Measurements from ENCODE around the gene GFER.
"Not testable (repeated sequence)": the region's sequence is repeated elsewhere in the genome, so short reads cannot be mapped to it uniquely, and the experiment has no call there.

Gene GFER

GRCh38 chr16:2028620-2029220 is 44.7 kb downstream of the GFER start:
- no peak for DNase-seq

DNA sequence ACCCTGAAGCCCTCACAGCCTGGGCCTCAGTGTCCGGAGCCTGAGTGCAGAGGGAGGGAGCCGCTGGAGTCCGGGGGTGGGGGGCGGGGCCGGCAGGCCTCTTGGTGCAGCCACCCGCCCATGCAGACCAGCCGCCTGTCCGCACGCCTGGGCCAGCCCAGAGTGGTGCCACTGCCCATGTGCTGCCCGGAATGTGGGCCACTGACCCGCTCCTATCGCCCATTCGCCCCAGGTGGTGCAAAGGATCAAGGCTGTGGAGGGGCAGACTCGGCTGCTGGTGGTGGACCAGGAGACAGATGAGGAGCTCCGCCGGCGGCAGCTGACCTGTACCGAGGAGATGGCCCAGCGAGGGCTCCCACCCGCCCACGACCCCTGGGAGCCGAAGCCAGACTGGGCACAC is 45.4 kb downstream of the GFER start:
- no peak for DNase-seq

- no peak for DNase-seq
Measured at GRCh38 chr16:2030036-2030435, 46.0 kb downstream of the GFER start.

DNA sequence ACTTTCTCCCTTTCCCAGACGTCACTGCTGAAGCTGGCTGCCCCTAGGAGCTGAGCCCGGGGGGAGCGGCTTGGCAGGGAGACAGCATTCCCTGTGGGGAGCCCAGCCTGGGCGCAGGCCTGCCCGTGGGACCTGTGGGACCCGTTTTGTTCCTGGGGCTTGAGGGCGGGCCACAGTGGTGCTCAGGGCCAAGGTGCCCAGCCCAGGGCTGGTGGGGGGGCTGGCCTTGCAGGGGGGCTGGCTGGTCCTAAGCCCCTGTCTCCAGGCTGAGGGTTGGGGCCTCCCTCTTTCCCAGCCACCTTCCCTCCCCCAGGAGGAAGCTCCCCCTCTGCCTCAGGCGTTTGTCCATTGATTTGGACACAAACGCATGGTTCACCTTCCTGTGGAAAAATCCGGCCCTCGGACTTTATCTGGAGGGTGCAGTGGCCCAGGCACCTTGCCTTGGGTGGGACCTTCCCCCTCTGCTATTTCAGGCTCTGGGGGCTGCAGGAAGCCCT is 47.1 kb downstream of the GFER start:
- no peak for DNase-seq

DNA sequence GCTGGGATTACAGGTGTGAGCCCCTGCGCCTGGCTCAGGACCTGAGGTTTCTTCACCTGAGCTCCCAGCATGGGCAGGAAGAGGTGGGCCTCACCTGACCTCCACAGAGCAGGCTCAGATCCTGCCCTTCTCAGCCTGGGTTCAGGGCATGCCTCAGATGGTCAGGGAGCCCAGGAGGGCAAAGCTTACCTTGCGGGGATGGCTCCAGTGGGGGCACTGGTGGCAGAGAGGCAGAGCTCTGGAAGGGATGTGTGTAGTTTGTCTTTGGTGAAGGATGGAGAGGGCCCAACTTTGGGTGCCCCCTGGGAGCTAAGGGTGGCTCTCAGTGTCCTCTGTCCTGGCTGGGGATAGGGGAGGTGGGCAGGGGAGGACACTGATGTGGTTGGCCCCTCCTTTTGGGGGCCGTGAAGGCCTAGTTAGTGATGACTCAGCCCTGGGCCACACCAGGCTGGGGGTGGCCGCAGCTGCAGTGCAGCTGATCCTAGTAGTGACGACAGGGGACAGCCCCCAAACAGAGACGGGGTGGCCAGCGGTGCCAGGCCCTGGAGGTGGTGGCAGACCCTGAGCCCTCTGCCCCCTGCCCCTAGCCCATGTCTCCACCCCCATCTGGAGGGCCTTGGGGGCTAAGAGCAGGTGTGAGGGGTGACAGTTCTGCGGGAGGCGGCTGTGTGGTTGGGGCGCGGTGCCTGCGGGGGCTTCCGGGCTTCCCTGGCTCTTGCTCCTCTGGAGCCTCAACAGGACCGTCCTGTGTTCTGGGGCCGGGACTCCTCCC is 48.5 kb downstream of the GFER start:
- DNase-seq = no peak

GRCh38 chr16:2033057-2033908 is 49.3 kb downstream of the GFER start:
- DNase-seq = no peak

DNA sequence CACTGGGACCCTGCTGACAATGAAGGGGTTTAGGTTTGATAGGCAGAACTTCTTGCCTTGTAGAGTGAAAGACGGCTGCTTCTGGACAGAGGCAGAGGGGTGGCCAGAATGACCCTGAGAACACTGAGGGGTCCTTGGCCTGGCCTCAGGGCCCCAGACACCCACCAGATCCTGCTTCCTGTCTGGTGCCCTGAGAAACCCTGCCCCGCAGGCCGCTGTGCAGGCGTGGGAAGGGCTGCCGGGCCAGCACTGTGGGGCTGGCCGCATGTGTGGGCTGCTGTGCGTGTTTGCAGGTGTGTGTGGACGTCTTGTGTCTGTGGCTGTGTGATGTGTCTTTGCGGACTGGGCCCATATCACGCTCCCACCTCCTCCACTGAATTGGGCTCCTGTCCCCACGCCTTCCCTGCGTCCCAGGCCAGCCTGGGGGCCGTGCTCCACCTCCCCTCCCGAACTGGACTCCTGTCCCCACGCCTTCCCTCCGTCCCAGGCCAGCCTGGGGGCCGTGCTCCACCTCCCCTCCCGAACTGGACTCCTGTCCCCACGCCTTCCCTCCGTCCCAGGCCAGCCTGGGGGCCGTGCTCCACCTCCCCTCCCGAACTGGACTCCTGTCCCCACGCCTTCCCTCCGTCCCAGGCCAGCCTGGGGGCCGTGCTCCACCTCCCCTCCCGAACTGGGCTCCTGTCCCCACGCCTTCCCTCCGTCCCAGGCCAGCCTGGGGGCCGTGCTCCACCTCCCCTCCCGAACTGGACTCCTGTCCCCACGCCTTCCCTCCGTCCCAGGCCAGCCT is 50.1 kb downstream of the GFER start:
- DNase-seq = not testable (repeated sequence)

DNA sequence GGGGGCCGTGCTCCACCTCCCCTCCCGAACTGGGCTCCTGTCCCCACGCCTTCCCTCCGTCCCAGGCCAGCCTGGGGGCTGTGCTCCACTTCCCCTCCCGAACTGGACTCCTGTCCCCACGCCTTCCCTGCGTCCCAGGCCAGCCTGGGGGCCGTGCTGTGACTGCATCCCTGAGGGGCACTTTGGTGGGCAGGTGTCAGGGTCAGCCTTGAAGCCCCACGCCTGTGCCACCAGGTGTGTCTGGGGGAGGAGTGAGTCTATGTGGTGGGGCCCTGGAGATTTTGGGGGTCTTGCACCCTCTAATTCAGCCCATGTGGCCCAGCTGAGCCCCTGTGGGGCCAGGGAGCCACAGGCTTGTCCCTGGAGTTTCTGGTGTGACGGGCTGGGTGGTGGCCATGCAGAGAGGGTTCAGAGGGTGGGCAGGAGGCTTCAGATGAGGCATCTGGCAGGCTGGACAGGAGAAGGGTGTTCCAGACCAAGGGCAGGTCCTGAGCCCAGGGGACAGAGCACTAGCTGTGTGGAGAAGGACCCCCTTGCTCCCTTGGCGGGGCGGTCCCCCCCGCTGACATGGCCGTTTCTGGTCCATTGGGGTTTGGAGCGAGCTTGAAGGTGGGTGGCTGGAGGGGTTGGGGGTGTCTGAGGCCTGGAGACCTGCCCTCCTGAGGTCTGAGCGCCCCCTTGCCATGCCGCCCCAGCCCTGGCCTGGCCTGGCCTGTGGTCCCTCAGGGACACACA is 50.9 kb downstream of the GFER start:
- DNase-seq = no peak

DNA sequence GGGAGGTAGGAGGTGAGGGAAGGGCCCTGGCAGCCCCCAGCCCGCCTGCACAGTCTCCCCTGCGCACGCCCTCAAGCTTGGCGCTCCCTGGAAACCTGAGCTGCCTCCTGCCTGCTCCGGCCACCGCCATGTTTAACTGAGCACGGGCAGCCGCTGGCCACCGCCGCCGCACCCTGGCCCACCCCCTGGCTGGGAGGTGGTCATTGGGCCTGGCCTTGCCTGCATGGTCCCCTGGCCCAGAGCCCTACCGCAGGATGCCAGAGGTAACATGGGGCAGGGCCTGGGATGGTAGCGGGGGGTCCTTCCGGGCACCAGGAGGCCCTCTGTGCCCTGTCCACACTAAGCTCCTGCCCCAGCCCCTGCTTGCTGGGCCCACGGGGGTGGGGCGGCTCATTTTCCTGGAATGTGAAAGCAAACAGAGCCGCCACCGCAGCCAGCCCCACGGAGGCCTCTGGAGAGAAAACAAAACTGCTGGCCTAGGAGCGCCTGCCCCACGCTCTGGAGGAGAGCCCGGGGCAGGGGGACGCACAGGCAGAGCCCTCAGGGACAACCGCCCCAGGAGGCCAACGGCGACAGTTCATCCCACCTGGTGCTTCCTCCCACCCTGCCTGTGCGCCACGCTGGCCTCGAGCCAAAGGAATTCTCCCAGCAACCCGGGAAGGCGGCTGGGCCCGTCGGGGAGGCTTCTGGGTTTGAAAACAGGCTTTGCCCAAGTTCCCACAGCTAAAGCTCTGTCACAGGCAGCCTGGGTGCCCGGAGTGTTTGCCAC is 51.6 kb downstream of the GFER start:
- DNase-seq = no peak

- DNase-seq = no peak
Measured at GRCh38 chr16:2036200-2036966, 52.4 kb downstream of the GFER start.

DNA sequence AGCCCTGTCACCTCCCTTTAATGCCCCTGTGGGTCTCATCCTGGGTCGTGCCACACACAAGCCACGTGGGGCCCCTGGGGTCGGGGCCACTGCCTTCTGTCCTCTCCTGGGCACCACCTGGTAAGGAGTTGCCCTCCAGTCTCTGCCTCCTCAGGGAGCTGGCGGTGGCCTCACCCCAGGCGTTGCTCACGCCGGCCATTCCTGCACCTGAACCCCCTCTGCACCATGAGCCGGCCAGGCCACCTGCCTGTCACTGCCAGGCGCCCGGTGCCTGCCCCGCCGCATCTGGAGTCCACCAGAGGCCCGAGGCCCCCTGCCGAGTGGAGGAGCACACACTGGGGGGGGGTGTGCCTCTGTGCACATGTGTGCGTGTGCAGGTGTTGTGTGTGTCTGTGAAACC is 53.1 kb downstream of the GFER start:
- no peak for DNase-seq
